Smooth muscle cell (in vitro differentiated cells): ENCODE data around the gene EPHB1. TPM values are rescaled to one million over a fixed set of nuclear protein-coding genes. Genes with fewer than 3 reads are reported as not detected.

Experiments
- DNase-seq: peaks from one replicate; lab custom pipeline; 2025; ENCODE audit not compliant: unreplicated experiment; lab: John Stamatoyannopoulos, UW
- H2AFZ ChIP-seq: fragments of 200-600 bp; sonication (generic); 2 replicates; pipeline ENCODE4 v1.6.0; 2016; ENCODE audit warnings: antibody characterized with exemption, low read depth, mild to moderate bottlenecking
- H3F3A ChIP-seq: fragments of 200-600 bp; sonication (generic); 2 replicates; pipeline ENCODE4 v1.6.0; 2017; ENCODE audit warnings: antibody characterized with exemption, low read depth
- H3K27ac ChIP-seq: fragments of 200-600 bp; sonication (generic); 2 replicates; pipeline ENCODE4 v1.5.1; 2016; ENCODE audit warnings: low read depth, mild to moderate bottlenecking
- H3K27me3 ChIP-seq: fragments of 200-600 bp; sonication (generic); 2 replicates; pipeline ENCODE4 v1.6.1; 2016; ENCODE audit warnings: low read depth, mild to moderate bottlenecking
- H3K36me3 ChIP-seq: fragments of 200-600 bp; sonication (generic); 2 replicates; pipeline ENCODE4 v1.5.1; 2016; ENCODE audit warnings: low read depth
- H3K4me1 ChIP-seq: fragments of 200-600 bp; sonication (generic); 2 replicates; pipeline ENCODE4 v1.5.1; 2016; ENCODE audit warnings: low read depth
- H3K4me2 ChIP-seq: fragments of 200-600 bp; sonication (generic); 2 replicates; pipeline ENCODE4 v1.6.0; 2016; ENCODE audit warnings: mild to moderate bottlenecking
- H3K4me3 ChIP-seq: fragments of 200-600 bp; sonication (generic); 2 replicates; pipeline ENCODE4 v1.5.1; 2016; ENCODE audit warnings: mild to moderate bottlenecking
- H3K79me2 ChIP-seq: fragments of 200-600 bp; sonication (generic); 2 replicates; pipeline ENCODE4 v1.6.0; 2016; ENCODE audit warnings: low read depth, mild to moderate bottlenecking
- H3K9ac ChIP-seq: fragments of 200-600 bp; sonication (generic); 2 replicates; pipeline ENCODE4 v1.6.0; 2016; ENCODE audit warnings: low read depth
- H3K9me3 ChIP-seq: fragments of 200-600 bp; sonication (generic); replicated peaks from 2 replicates; pipeline ENCODE4 v1.5.1; 2016; ENCODE audit warnings: low read depth
- H4K20me1 ChIP-seq: fragments of 200-600 bp; sonication (generic); 2 replicates; pipeline ENCODE4 v1.6.0; 2016; ENCODE audit warnings: low read depth
- WGBS: methylation state at CpG from one replicate; pipeline ENCODE4 v1.1.7; 2016; ENCODE audit warnings: low lambda C conversion rate; 5-methylcytosine and 5-hydroxymethylcytosine counted together
- polyA plus RNA-seq: library from polyadenylated mRNA; unstranded; fragments of >200 nt; fragmentation: Nextera tagmentation; extraction: Ambion mirVana; gene quantifications from 2 replicates; pipeline ENCODE4 v1.2.1, GENCODE V29; 2016
- total RNA-seq: library from RNA; depleted of rRNA; stranded (reverse); fragments of >200 nt; gene quantifications from 2 replicates; pipeline ENCODE4 v1.2.3, GENCODE V29; 2014
- TF ChIP-seq, protein P1 (sequence below): fragments of 200-600 bp; sonication (generic); IDR thresholded peaks from 2 replicates; pipeline ENCODE4 v1.5.1; 2017; ENCODE audit warnings: borderline replicate concordance, mild to moderate bottlenecking, antibody characterized with exemption; ENCODE audit not compliant: insufficient read depth, poor library complexity, severe bottlenecking

Gene EPHB1
- total and polyA plus RNA-seq, 2 experiments from 2014 or later = 2.5 to 2.6 TPM

DNA sequence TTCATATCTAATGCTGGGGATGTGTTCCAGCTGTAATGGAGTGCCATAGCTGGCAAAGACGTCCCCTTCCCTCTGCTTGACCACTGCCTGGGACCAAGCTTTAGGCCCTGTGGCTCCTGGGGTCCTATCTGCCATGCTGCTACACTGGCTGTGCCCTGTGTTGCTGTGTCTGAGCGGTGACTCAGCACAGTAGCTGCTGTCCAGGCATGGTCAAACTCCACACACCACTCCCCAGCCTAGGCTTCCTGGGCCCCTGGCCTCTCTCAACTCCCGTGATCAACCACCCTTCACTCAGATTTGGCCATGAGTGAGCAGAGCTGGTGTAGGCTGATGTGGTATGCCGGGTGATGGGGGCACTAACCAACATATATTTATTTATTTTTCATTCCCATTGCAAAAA, 27.0 kb downstream of the EPHB1 start:
- no peaks in the 10 kb centered on the region for H4K20me1 ChIP-seq
- no peak for DNase-seq
- no peak overlapping the region for H3K9ac ChIP-seq
- WGBS = 84% methylated on average over 4 of the region's 4 CpGs
- no peaks in the 10 kb centered on the region for H3K27me3 ChIP-seq
- no peak overlapping the region for H3K27ac ChIP-seq
- no peak overlapping the region for H3K4me2 ChIP-seq
- TF ChIP-seq, protein P1, sequence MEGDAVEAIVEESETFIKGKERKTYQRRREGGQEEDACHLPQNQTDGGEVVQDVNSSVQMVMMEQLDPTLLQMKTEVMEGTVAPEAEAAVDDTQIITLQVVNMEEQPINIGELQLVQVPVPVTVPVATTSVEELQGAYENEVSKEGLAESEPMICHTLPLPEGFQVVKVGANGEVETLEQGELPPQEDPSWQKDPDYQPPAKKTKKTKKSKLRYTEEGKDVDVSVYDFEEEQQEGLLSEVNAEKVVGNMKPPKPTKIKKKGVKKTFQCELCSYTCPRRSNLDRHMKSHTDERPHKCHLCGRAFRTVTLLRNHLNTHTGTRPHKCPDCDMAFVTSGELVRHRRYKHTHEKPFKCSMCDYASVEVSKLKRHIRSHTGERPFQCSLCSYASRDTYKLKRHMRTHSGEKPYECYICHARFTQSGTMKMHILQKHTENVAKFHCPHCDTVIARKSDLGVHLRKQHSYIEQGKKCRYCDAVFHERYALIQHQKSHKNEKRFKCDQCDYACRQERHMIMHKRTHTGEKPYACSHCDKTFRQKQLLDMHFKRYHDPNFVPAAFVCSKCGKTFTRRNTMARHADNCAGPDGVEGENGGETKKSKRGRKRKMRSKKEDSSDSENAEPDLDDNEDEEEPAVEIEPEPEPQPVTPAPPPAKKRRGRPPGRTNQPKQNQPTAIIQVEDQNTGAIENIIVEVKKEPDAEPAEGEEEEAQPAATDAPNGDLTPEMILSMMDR = no peak
- H3K79me2 ChIP-seq = no peaks in the 10 kb centered on the region
- H3K9me3 ChIP-seq = no peaks in the 10 kb centered on the region
- H3F3A ChIP-seq = no peaks in the 10 kb centered on the region
- no peak overlapping the region for H3K4me3 ChIP-seq
- no peaks in the 10 kb centered on the region for H3K4me1 ChIP-seq
- no peak overlapping the region for H2AFZ ChIP-seq
- H3K36me3 ChIP-seq = no peaks in the 10 kb centered on the region

- H3K36me3 ChIP-seq = no peaks in the 10 kb centered on the region
- no peak overlapping the region for H3K4me3 ChIP-seq
- no peak overlapping the region for H3K9ac ChIP-seq
- no peak overlapping the region for H3K4me2 ChIP-seq
- H2AFZ ChIP-seq = no peak overlapping the region
- no peaks in the 10 kb centered on the region for H3F3A ChIP-seq
- WGBS = 91% methylated on average over 2 of the region's 2 CpGs
- no peaks in the 10 kb centered on the region for H3K79me2 ChIP-seq
- H3K4me1 ChIP-seq = no peaks in the 10 kb centered on the region
- TF ChIP-seq, protein P1 = no peak
- no peaks in the 10 kb centered on the region for H3K9me3 ChIP-seq
- no peaks in the 10 kb centered on the region for H4K20me1 ChIP-seq
- no peak for DNase-seq
- H3K27me3 ChIP-seq = no peaks in the 10 kb centered on the region
- no peak overlapping the region for H3K27ac ChIP-seq
Measured at GRCh38 chr3:134823679-134824078, 28.6 kb downstream of the EPHB1 start.

- TF ChIP-seq, protein P1 = no peak
- H3K79me2 ChIP-seq = no peaks in the 10 kb centered on the region
- no peaks in the 10 kb centered on the region for H3K36me3 ChIP-seq
- no peak overlapping the region for H3K4me2 ChIP-seq
- no peaks in the 10 kb centered on the region for H3K9me3 ChIP-seq
- WGBS = 94% methylated on average over 1 of the region's 1 CpG
- H3K4me1 ChIP-seq = no peaks in the 10 kb centered on the region
- no peak overlapping the region for H3K9ac ChIP-seq
- no peak overlapping the region for H3K4me3 ChIP-seq
- H3F3A ChIP-seq = no peaks in the 10 kb centered on the region
- H4K20me1 ChIP-seq = no peaks in the 10 kb centered on the region
- DNase-seq = no peak
- H2AFZ ChIP-seq = no peak overlapping the region
- no peak overlapping the region for H3K27ac ChIP-seq
- H3K27me3 ChIP-seq = no peaks in the 10 kb centered on the region
Measured at GRCh38 chr3:134824791-134825190, 29.7 kb downstream of the EPHB1 start.

DNA sequence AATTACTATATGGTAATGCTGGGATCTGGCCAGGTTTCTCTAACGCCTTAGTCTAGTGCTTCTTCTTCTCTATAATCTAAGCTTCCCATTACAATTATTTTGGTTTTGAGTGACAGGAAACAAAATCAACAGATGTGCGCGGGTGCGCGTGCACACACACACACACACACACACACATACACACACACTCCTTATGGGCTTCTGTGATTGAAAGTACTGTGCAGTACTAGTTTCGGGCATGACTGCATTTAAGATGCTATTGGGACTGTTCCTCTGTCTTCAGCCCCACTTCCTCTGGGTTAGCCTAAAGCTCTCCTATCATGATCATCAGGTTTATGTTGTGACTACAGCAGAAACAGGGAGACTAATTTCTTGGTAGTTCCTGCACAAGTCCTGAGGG, 32.2 kb downstream of the EPHB1 start:
- Histone ChIP-seq H3F3A (no peaks in the 10 kb centered on the region), H2AFZ (no peak overlapping the region), H3K4me3 (no peak overlapping the region), H4K20me1 (no peaks in the 10 kb centered on the region), H3K27me3 (no peaks in the 10 kb centered on the region), H3K9ac (no peak overlapping the region), H3K27ac (no peak overlapping the region), H3K79me2 (no peaks in the 10 kb centered on the region), H3K4me1 (no peaks in the 10 kb centered on the region), H3K36me3 (no peaks in the 10 kb centered on the region), H3K4me2 (no peak overlapping the region), H3K9me3 (no peaks in the 10 kb centered on the region)
- no peak for DNase-seq
- TF ChIP-seq, protein P1 = no peak
- 98% methylated on average over 6 of the region's 6 CpGs for WGBS
